Activated naive CD4-positive, alpha-beta T cell treated with anti-CD3 and anti-CD28 coated beads, Interleukin-2, amount 10 ng/mL, durations not matched to agents 7 days and 5 days (primary cell): ENCODE measurements around the gene EMILIN3.
"Not testable (repeated sequence)": the region's sequence is repeated elsewhere in the genome, so short reads cannot be mapped to it uniquely, and the experiment has no call there.

Experiments
- CTCF ChIA-PET: fragments of 350-600 bp; sonication (Branson Sonifier 250); formaldehyde crosslinking; loops from one replicate; lab custom pipeline; 2021; ENCODE audit warnings: antibody characterized with exemption; lab: Charles Lee
- DNase-seq: peaks from one replicate; pipeline ENCODE4 v3.0.0-alpha.2; 2020
- H3K27ac Mint-ChIP-seq: one replicate; pipeline ENCODE4 v1.8.0; 2021; ENCODE audit warnings: mild to moderate bottlenecking, moderate library complexity, mixed read lengths
- H3K27me3 Mint-ChIP-seq: one replicate; pipeline ENCODE4 v1.8.0; 2021; ENCODE audit warnings: mild to moderate bottlenecking, mixed read lengths
- H3K36me3 Mint-ChIP-seq: one replicate; pipeline ENCODE4 v1.8.0; 2021; ENCODE audit warnings: mixed read lengths
- H3K4me1 Mint-ChIP-seq: one replicate; pipeline ENCODE4 v1.8.0; 2021; ENCODE audit warnings: mixed read lengths
- H3K4me3 Mint-ChIP-seq: one replicate; pipeline ENCODE4 v1.8.0; 2021; ENCODE audit warnings: mild to moderate bottlenecking, moderate library complexity, mixed read lengths
- H3K9me3 Mint-ChIP-seq: one replicate; pipeline ENCODE4 v1.8.0; 2021; ENCODE audit warnings: mixed read lengths

Gene EMILIN3

DNA sequence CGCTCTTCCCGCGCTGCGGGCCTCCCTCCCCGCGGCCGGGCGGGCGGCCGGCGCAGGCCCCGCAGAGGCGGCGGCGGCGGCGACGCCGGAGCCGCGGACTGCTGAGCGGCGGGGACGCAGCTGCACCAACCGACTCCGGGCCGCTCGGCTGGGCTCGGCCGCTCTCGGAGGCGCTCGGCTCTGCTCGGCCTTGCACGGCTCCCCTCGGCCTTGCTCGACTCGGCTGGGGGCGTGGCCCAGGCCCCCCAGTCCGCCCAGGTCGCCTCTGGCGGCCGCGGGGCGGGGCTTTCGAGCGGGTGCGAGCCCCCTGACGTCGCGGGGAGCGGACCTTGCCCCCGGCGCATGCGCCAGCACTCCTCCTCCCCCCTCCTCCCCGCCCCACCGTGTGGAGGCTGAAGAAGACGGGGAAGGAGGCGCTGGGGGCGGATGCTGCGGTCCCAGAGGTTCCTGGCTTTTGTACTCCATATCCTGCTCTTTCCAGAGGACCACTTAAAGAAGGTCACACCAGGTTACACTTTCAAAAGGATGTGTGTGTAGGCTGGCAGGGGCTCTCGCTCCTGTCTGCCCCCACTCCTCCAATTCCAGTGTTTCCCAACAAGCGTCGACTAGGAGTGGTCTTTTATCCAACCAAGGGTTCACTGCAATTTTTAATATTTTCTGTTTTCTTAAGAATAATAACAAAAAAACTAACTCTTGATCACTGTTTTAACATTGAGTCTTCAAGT is 48.9 kb downstream of the EMILIN3 start, which contains the start of gene ZHX3:
Gene ZHX3 (minus strand): TSS at position 186 of the 725 bp plus-strand sequence. CDS start 112,815 bp downstream, outside the sequence.
- H3K4me3 Mint-ChIP-seq, result peak within 1 kb of the TSS; percentile 73
- peaks cover 28% of the 10 kb centered on the region for H3K4me1 Mint-ChIP-seq
- CTCF ChIA-PET, result interaction anchor here (0.8 kb wide), 1 partner anchor 11 kb away, joined by 3 read pairs; no protein-coding TSS in a partner anchor
- H3K27me3 Mint-ChIP-seq, result peaks cover 18% of the 10 kb centered on the region
- no peaks in the 10 kb centered on the region for H3K36me3 Mint-ChIP-seq
- peak within 1 kb of the TSS; percentile 83 for H3K27ac Mint-ChIP-seq
- no peaks in the 10 kb centered on the region for H3K9me3 Mint-ChIP-seq
- peak; percentile 96 for DNase-seq

DNA sequence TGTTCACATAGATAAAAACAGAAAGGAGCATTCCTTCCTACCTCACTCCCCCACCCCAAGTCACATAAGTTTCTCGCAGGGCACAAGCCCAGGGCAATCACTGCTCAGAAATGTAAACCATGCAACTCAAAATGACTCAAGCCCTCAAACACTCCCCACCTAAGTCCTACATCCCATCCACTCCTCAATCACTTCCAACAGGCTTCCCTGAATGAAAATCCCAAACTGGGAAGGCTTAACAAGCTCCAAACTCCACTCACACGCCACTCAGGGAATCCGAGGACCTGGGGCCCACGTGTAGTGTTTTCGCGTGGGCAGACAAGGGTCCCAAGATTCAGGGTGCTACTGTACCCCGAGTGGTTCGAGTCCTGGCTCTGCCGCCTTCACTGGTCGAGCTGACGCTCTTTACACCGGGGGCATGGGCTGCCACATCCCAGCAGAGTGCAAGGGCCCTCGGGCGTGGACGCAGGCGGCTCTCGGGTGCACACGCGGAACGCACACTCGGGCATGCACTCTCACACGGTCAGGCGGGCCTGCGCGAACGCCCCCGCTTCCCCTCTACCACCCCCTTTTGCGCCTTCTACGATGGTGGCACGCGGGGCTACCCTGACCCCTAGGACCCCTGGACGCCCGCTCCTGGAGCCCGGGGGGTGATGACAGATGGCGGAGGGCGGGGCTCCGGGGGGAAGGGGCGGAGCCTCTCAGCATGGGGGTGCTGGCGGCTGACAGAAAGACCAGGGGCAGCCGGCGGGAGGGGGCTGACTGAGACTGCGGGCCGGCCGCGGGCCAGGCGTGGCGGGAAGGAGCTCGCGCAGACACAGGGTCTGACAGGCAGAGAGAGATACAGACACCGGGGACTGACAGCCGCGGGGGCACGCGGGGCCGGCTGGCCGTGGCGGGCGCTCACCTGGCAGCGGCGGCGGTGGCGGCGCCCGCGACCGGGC is 49.7 kb downstream of the EMILIN3 start:
- Mint-ChIP-seq H3K36me3 (peaks cover under 1% of the 10 kb centered on the region), H3K4me3 (peak overlapping the region; percentile 73), H3K27ac (peak overlapping the region; percentile 83), H3K27me3 (peaks cover 18% of the 10 kb centered on the region), H3K9me3 (no peaks in the 10 kb centered on the region), H3K4me1 (peaks cover 28% of the 10 kb centered on the region)
- CTCF ChIA-PET, result no interaction called here
- DNase-seq, result peak; percentile 86

DNA sequence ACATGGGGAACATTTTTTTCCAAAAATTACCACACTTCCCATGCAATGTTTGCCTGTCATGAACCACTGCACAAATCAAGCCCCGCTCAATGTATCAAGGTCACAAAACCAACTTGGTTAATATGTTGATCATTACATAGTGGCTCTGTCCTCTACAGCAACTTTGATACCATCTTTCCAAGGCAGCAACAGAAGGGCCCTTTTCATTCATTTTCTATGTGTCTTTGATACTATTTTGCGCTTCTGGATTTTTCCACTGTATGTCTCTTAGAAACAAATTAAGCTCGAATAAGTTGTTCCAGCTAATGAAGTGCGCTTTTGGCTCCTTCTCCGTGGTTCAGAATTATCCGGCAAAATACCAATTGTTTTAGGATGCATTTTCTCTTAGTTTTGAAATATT is 50.6 kb downstream of the EMILIN3 start:
- Mint-ChIP-seq H3K4me3 (peak overlapping the region; percentile 73), H3K27ac (no peak overlapping the region), H3K9me3 (no peaks in the 10 kb centered on the region), H3K27me3 (peaks cover 18% of the 10 kb centered on the region), H3K4me1 (peaks cover 28% of the 10 kb centered on the region), H3K36me3 (peaks cover 2% of the 10 kb centered on the region)
- no peak for DNase-seq
- CTCF ChIA-PET, result no interaction called here

DNA sequence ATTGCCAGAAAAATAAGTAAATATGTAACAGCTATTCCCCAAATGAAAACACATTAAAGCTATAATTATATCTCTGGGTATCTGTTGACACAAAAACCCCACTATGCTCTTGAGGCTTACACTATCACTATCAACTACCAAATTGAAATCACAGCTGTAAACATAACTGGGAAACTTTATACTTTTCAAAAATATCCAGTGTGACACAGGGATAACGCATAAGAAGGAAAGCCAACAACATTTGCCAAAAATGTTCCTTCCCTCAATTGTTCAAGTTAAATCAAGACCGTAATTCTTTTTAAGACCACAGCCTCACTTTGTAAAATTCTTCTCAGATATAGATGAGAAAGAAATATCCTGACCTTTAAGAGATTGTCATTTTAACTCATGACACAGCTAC is 52.2 kb downstream of the EMILIN3 start:
- no peak for DNase-seq
- Mint-ChIP-seq H3K27ac (no peak overlapping the region), H3K27me3 (peaks cover 14% of the 10 kb centered on the region), H3K36me3 (peaks cover 2% of the 10 kb centered on the region), H3K4me3 (no peak overlapping the region), H3K4me1 (peaks cover 28% of the 10 kb centered on the region), H3K9me3 (no peaks in the 10 kb centered on the region)
- CTCF ChIA-PET, result no interaction called here

DNA sequence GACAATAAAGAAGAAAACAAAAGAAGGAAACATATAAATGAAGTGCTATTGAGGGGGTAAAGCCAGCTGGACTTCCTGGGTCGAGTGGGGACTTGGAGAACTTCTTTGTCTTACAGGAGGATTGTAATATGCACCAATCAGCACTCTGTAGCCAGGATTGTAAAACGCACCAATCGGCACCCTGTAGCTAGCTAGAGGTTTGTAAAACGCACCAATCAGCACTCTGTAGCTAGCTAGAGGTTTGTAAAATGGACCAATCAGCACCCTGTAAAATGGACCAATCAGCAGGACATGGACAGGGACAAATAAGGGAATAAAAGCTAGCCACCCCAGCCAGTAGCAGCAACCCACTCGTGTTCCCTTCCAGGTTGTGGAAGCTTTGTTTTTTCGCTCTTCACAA is 54.6 kb downstream of the EMILIN3 start:
- H3K36me3 Mint-ChIP-seq, result not testable (repeated sequence)

More for the DNA sequence above, 54.6 kb downstream of the EMILIN3 start:
- H3K27me3 Mint-ChIP-seq, H3K4me3 Mint-ChIP-seq, CTCF ChIA-PET, DNase-seq, H3K9me3 Mint-ChIP-seq, H3K27ac Mint-ChIP-seq: not testable (repeated sequence)
- H3K4me1 Mint-ChIP-seq, result peaks cover 17% of the 10 kb centered on the region
